ENCODE results near the gene GABBR2. TPM values are rescaled to one million over a fixed set of nuclear protein-coding genes. Genes with fewer than 3 reads are reported as not detected.
"Not testable (repeated sequence)": the region's sequence is repeated elsewhere in the genome, so short reads cannot be mapped to it uniquely, and the experiment has no call there.

Gene GABBR2
- total RNA-seq, 1 donor: 0.27 TPM

DNA sequence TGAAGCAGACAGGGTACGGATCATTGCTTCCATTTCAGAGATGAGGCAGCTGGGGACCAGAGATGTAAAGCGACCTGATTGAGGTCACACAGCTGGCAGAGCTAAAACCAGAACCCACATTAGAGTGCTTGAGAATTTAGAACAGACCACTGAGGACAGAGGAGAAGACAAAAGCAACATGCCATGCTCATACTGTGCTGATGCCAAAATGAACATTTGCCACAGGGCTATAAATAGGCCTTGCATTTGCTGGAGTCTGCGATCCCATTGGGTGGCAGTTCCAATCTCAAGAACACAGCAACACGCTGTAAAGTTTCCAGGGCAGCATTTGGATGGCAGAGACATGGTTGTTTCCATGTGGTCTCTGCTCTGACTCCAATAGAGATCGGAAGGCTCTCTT lies 230.9 kb downstream of the GABBR2 start:
- DNase-seq (ENCODE audit: low read depth): no peak
- TF ChIP-seq CTCF (IDR thresholded peaks at IDR 0.05; ENCODE audit: insufficient read depth, low read length): no peak
- H3K4me3 ChIP-seq (ENCODE audit: low read depth, low read length): no peak overlapping the region

DNA sequence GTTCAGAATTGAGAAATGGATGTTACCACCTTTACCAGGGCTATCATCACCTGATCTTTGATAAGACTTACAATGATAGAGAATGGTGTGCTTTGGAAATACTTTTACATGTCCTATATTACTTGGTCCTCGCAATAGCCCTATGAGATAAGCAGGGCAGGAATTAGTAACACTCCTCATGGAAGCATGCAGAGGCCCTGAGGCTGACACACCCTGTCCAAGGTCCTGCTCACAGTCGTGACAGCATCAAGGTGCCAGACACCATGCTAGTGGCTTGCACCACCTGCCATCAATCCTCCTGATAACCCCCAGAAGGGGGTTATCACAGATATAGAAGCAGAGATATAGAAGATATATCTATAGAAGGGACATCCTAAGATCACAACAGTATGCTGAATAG lies 236.5 kb downstream of the GABBR2 start:
- DNase-seq (ENCODE audit: low read depth): no peak
- no peak overlapping the region for H3K4me3 ChIP-seq (ENCODE audit: low read depth, low read length)
- TF ChIP-seq CTCF (IDR thresholded peaks at IDR 0.05; ENCODE audit: insufficient read depth, low read length): no peak

DNA sequence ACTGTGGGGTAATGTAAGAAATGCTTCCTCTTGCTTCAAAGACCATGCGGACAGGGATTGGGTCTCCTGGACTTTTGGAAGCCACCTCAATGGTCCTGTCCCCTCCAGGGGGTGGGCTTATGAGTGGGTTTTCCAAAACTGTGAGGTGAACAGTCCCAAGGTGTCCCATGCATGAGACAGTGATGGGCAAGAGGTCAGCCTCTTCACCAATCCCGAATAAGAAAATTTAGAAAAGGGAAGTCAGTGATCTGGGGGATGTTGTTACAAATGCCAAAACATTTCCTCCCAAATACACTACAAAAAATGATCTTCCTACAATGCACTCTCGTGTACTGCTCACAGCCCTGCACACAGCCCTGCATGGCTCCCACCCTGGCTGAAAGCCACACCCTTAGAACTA lies 237.6 kb downstream of the GABBR2 start:
- TF ChIP-seq CTCF (IDR thresholded peaks at IDR 0.05; ENCODE audit: insufficient read depth, low read length): no peak
- no peak overlapping the region for H3K4me3 ChIP-seq (ENCODE audit: low read depth, low read length)
- no peak for DNase-seq (ENCODE audit: low read depth)

DNA sequence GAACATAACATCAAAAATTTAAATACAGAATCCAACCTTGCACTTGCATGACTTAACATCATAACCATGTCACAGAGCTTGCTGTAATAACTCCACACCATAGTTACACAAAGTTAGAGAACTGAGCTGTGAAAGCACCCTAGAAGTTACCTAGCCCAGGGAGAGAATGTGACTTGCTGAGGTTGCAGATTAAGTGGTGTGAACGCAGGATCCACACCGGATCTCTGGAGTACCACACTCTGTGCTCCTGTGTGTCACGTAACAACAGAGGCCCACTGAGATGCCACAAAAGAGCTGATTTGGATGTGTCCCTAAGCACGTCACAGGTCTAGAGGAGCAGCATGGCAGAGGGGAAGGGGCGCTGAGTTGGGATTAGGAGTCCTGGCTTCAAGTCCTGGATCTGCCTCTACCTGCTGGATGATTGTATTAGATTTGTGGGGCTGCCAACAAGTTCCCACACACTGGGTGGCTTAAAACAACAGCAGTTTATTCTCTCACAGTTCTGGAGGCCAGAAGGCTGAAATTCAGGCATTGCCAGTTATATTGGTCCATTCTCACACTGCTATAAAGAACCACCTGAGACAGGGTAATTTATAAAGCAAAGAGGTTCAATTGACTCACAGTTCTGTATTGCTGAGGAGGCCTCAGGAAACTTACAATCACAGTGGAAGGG lies 240.0 kb downstream of the GABBR2 start:
- no peak overlapping the region for H3K4me3 ChIP-seq (ENCODE audit: low read depth, low read length)
- no peak for TF ChIP-seq CTCF (IDR thresholded peaks at IDR 0.05; ENCODE audit: insufficient read depth, low read length)
- no peak for DNase-seq (ENCODE audit: low read depth)

GRCh38 chr9:98465799-98466198 lies 242.9 kb downstream of the GABBR2 start:
- no peak for TF ChIP-seq CTCF (IDR thresholded peaks at IDR 0.05; ENCODE audit: insufficient read depth, low read length)
- H3K4me3 ChIP-seq (ENCODE audit: low read depth, low read length): no peak overlapping the region
- DNase-seq (ENCODE audit: low read depth): no peak

DNA sequence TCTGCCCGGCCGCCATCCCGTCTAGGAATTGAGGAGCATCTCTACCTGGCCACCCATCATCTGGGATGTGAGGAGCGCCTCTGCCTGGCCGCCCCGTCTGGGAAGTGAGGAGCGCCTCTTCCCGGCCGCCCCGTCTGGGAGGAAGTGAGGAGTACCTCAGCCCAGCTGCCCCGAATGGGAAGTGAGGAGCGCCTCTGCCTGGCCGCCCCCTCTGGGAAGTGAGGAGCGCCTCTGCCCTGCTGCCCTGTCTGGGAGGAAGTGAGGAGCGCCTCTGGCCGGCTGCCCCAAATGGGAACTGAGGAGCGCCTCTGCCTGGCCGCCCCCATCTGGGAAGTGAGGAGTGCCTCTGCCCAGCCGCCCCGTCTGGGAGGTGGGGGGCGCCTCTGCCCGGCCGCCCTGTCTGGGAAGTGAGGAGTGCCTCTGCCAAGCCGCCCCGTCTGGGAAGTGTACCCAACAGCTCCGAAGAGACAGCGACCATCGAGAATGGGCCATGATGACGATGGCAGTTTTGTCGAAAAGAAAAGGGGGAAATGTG lies 244.5 kb downstream of the GABBR2 start:
- not testable (repeated sequence) for DNase-seq (ENCODE audit: low read depth); H3K4me3 ChIP-seq (ENCODE audit: low read depth, low read length)

GRCh38 chr9:98462310-98462709 lies 246.4 kb downstream of the GABBR2 start:
- no peak for TF ChIP-seq CTCF (IDR thresholded peaks at IDR 0.05; ENCODE audit: insufficient read depth, low read length)
- H3K4me3 ChIP-seq (ENCODE audit: low read depth, low read length): no peak overlapping the region
- DNase-seq (ENCODE audit: low read depth): no peak
